OCI-LY1 (cell line): Measurements from ENCODE around the gene RCC1.
"Not testable (repeated sequence)": the region's sequence is repeated elsewhere in the genome, so short reads cannot be mapped to it uniquely, and the experiment has no call there.

Source experiments
- H2AFZ ChIP-seq: fragments of 200-600 bp; sonication (generic), shearing (Covaris generic); 2 replicates; pipeline ENCODE4 v1.6.0; 2014; ENCODE audit warnings: antibody characterized with exemption, mild to moderate bottlenecking, low read length
- H3F3A ChIP-seq: fragments of 200-600 bp; sonication (generic), shearing (Covaris generic); 2 replicates; pipeline ENCODE4 v1.6.0; 2014; ENCODE audit warnings: mild to moderate bottlenecking, antibody characterized with exemption, low read length, moderate library complexity; ENCODE audit not compliant: insufficient read depth
- H3K27ac ChIP-seq: fragments of 200-600 bp; sonication (generic); 2 replicates; pipeline ENCODE4 v1.5.1; 2014; ENCODE audit warnings: low read length, mixed run types, mild to moderate bottlenecking, low read depth; ENCODE audit not compliant: poor library complexity, severe bottlenecking
- H3K27me3 ChIP-seq: fragments of 200-600 bp; sonication (generic); 2 replicates; pipeline ENCODE4 v1.6.0; 2014; ENCODE audit warnings: antibody characterized with exemption, mild to moderate bottlenecking, low read length, moderate library complexity; ENCODE audit not compliant: insufficient read depth
- H3K36me3 ChIP-seq: fragments of 200-600 bp; sonication (generic); 2 replicates; pipeline ENCODE4 v1.6.1; 2014; ENCODE audit warnings: mild to moderate bottlenecking, antibody characterized with exemption, low read length, moderate library complexity, mixed read lengths; ENCODE audit not compliant: insufficient read depth
- H3K4me1 ChIP-seq: fragments of 200-600 bp; sonication (generic); 2 replicates; pipeline ENCODE4 v1.5.1; 2014; ENCODE audit warnings: mild to moderate bottlenecking, low read length, moderate library complexity; ENCODE audit not compliant: insufficient read depth, severe bottlenecking
- H3K4me2 ChIP-seq: fragments of 200-600 bp; sonication (generic), shearing (Covaris generic); 2 replicates; pipeline ENCODE4 v1.6.1; 2014; ENCODE audit warnings: low read length
- H3K4me3 ChIP-seq: fragments of 200-600 bp; sonication (generic); 2 replicates; pipeline ENCODE4 v1.5.1; 2014; ENCODE audit warnings: low read length, low read depth, mild to moderate bottlenecking, mixed read lengths; ENCODE audit not compliant: poor library complexity, severe bottlenecking
- H3K79me2 ChIP-seq: fragments of 200-600 bp; shearing (Covaris generic); 2 replicates; pipeline ENCODE4 v1.6.1; 2016; ENCODE audit warnings: mixed run types, low read length, mixed read lengths; ENCODE audit not compliant: insufficient read depth
- H3K9ac ChIP-seq: fragments of 200-600 bp; sonication (generic), shearing (Covaris generic); 2 replicates; pipeline ENCODE4 v1.6.1; 2014; ENCODE audit warnings: mild to moderate bottlenecking, low read length, mixed read lengths
- H3K9me2 ChIP-seq: fragments of 200-600 bp; sonication (generic), shearing (Covaris generic); 2 replicates; pipeline ENCODE4 v1.6.1; 2014; ENCODE audit warnings: low read depth, mild to moderate bottlenecking, low read length, mixed read lengths
- H3K9me3 ChIP-seq: fragments of 200-600 bp; shearing (Covaris generic); 2 replicates; pipeline ENCODE4 v1.6.1; 2014; ENCODE audit warnings: low read length, mixed read lengths
- H4K20me1 ChIP-seq: fragments of 200-600 bp; sonication (generic), shearing (Covaris generic); 2 replicates; pipeline ENCODE4 v1.6.0; 2016; ENCODE audit warnings: mild to moderate bottlenecking, low read length; ENCODE audit not compliant: insufficient read depth
- EZH2 ChIP-seq: fragments of 200-600 bp; sonication (generic), shearing (Covaris generic); IDR thresholded peaks from 2 replicates; pipeline ENCODE4 v1.8.0; 2017; ENCODE audit warnings: borderline replicate concordance, mixed run types, mild to moderate bottlenecking, antibody characterized with exemption, low read length, moderate library complexity, mixed read lengths
- TF ChIP-seq, protein P1 (sequence below): fragments of 200-600 bp; sonication (generic), shearing (Covaris generic); IDR thresholded peaks from 2 replicates; pipeline ENCODE4 v1.5.1; 2017; ENCODE audit warnings: mild to moderate bottlenecking, antibody characterized with exemption, low read length, moderate library complexity, mixed read lengths

Gene RCC1

DNA sequence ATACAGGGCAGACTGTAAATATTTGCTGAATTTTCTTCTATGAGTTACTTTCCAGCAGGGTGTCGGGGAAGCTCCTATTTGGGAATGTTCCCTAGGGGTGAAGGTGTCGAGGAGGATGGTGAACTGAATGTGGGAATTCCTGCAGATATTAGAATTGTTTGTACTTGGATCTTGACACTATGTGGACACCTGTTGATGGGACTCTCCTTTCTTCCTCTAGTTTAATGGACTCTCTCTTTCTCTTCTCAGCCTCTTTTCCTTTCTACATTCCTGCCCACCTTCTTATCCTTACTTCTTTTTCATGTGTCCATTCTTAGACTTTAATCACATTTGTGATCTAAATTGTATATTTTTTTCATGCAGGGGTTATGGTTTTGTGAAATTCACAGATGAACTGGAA is 61.1 kb downstream of the RCC1 start:
- H3K4me2 ChIP-seq: no peak overlapping the region
- no peaks in the 10 kb centered on the region for H3K4me1 ChIP-seq
- no peaks in the 10 kb centered on the region for H3F3A ChIP-seq
- no peaks in the 10 kb centered on the region for H4K20me1 ChIP-seq
- no peaks in the 10 kb centered on the region for H3K79me2 ChIP-seq
- H3K36me3 ChIP-seq: peaks cover 77% of the 10 kb centered on the region
- TF ChIP-seq, protein P1, sequence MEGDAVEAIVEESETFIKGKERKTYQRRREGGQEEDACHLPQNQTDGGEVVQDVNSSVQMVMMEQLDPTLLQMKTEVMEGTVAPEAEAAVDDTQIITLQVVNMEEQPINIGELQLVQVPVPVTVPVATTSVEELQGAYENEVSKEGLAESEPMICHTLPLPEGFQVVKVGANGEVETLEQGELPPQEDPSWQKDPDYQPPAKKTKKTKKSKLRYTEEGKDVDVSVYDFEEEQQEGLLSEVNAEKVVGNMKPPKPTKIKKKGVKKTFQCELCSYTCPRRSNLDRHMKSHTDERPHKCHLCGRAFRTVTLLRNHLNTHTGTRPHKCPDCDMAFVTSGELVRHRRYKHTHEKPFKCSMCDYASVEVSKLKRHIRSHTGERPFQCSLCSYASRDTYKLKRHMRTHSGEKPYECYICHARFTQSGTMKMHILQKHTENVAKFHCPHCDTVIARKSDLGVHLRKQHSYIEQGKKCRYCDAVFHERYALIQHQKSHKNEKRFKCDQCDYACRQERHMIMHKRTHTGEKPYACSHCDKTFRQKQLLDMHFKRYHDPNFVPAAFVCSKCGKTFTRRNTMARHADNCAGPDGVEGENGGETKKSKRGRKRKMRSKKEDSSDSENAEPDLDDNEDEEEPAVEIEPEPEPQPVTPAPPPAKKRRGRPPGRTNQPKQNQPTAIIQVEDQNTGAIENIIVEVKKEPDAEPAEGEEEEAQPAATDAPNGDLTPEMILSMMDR: no peak
- TF ChIP-seq EZH2: no peak
- H3K9me3 ChIP-seq: no peaks in the 10 kb centered on the region
- H3K4me3 ChIP-seq: no peak overlapping the region
- H3K9ac ChIP-seq: no peak overlapping the region
- H3K27me3 ChIP-seq: no peaks in the 10 kb centered on the region
- no peak overlapping the region for H2AFZ ChIP-seq
- no peaks in the 10 kb centered on the region for H3K9me2 ChIP-seq
- H3K27ac ChIP-seq: no peak overlapping the region

DNA sequence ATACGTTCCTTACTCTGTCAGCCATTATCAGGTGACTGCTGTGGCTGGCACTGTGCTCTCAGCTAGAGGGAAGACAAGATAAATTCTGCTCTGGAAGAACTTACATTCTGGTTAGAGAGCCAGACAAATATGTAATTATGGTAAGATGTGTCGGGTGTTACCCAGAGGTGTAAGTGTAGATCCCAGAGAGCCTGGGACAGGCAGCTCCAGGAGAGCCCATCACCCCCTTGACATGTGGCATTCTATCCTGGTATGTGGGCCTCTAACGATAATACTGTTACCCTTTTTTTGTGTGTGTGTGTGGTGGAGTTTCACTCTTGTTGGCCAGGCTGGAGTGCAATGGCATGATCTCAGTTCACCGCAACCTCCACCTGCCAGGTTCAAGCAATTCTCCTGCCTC is 66.1 kb downstream of the RCC1 start:
- Histone ChIP-seq H3K79me2 (no peaks in the 10 kb centered on the region), H3K27ac (no peak overlapping the region), H3K9me3 (no peaks in the 10 kb centered on the region), H3K4me2 (no peak overlapping the region), H4K20me1 (no peaks in the 10 kb centered on the region), H3K4me3 (no peak overlapping the region), H3K9ac (no peak overlapping the region), H3K4me1 (no peaks in the 10 kb centered on the region), H3F3A (no peaks in the 10 kb centered on the region), H3K27me3 (no peaks in the 10 kb centered on the region), H2AFZ (no peak overlapping the region), H3K9me2 (no peaks in the 10 kb centered on the region), H3K36me3 (peaks cover 65% of the 10 kb centered on the region)
- TF ChIP-seq EZH2: no peak
- TF ChIP-seq, protein P1: no peak

DNA sequence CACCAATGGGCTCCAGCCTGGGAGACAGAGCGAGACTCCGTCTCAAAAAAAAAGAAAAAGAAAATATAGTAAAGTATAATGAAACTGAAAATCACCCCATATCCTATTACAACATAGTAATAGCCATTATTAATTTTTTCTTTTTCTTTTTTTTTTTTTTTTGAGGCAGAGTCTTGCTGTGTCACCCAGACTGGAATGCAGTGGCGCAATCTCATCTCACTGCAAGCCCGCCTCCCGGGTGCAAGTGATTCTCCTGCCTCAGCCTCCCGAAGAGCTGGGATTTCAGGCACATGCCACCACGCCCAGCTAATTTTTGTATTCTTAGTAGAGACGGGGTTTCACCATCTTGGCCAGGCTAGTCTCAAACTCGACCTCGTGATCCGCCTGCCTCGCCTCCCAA is 67.0 kb downstream of the RCC1 start:
- not testable (repeated sequence) for H3K4me3 ChIP-seq, H3K9me2 ChIP-seq, H4K20me1 ChIP-seq, H3K4me2 ChIP-seq, H3K27ac ChIP-seq, H3K79me2 ChIP-seq, H3K9ac ChIP-seq, H2AFZ ChIP-seq, H3K9me3 ChIP-seq, H3K4me1 ChIP-seq, H3F3A ChIP-seq, H3K27me3 ChIP-seq
- H3K36me3 ChIP-seq: peaks cover 65% of the 10 kb centered on the region

DNA sequence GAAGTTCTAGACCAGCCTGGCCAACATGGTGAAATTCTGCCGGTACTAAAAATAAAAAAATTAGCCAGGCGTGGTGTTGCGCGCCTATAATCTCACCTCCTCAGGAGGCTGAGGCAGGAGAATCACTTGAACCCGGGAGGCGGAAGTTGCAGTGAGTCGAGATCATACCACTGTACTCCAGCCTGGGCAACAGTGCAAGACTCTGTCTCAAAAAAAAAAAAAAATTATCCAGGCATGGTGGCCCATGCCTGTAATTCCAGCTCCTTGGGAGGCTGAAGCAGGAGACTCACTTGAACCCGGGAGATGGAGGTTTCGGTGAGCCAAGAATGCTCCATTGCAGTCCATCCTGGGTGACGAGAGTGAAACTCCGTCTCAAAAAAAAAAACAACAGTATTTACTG is 67.7 kb downstream of the RCC1 start:
- TF ChIP-seq, protein P1: no peak
- TF ChIP-seq EZH2: no peak
- H2AFZ ChIP-seq: no peak overlapping the region
- H4K20me1 ChIP-seq: no peaks in the 10 kb centered on the region
- H3K27me3 ChIP-seq: no peaks in the 10 kb centered on the region
- no peak overlapping the region for H3K4me2 ChIP-seq
- H3K27ac ChIP-seq: no peak overlapping the region
- no peaks in the 10 kb centered on the region for H3K4me1 ChIP-seq
- H3K36me3 ChIP-seq: peaks cover 65% of the 10 kb centered on the region
- peaks cover 8% of the 10 kb centered on the region; the same call in 1 of the 2 replicates for H3F3A ChIP-seq
- no peak overlapping the region for H3K4me3 ChIP-seq
- no peaks in the 10 kb centered on the region for H3K9me2 ChIP-seq
- H3K9ac ChIP-seq: no peak overlapping the region
- no peaks in the 10 kb centered on the region for H3K9me3 ChIP-seq
- no peaks in the 10 kb centered on the region for H3K79me2 ChIP-seq
